Endodermal cell (in vitro differentiated cells): Measurements from ENCODE around the gene CD209. TPM values are rescaled to one million over a fixed set of nuclear protein-coding genes. Genes with fewer than 3 reads are reported as not detected.

Source experiments
- DNase-seq: peaks from one replicate; pipeline ENCODE4 v3.0.0-alpha.2; 2017
- H3K27ac ChIP-seq: 2 replicates; pipeline ENCODE4 v1.5.1; 2013; ENCODE audit warnings: mild to moderate bottlenecking, low read depth, low read length, moderate library complexity
- H3K27me3 ChIP-seq: 2 replicates; pipeline ENCODE4 v1.6.1; 2013; ENCODE audit warnings: mild to moderate bottlenecking, low read length, moderate library complexity; ENCODE audit not compliant: insufficient read depth, control insufficient read depth, poor library complexity, severe bottlenecking
- H3K36me3 ChIP-seq: 2 replicates; pipeline ENCODE4 v1.7.0; 2013; ENCODE audit warnings: mild to moderate bottlenecking, low read length, moderate library complexity; ENCODE audit not compliant: control insufficient read depth, insufficient read depth
- H3K4me1 ChIP-seq: one replicate; pipeline ENCODE4 v1.7.0; 2013; ENCODE audit warnings: low read length; ENCODE audit not compliant: control insufficient read depth, insufficient read depth
- H3K4me3 ChIP-seq: 2 replicates; pipeline ENCODE4 v1.5.1; 2013; ENCODE audit warnings: mild to moderate bottlenecking, low read length, moderate library complexity
- H3K9ac ChIP-seq: 2 replicates; pipeline ENCODE4 v1.6.1; 2013; ENCODE audit warnings: mild to moderate bottlenecking, low read length, moderate library complexity; ENCODE audit not compliant: poor library complexity, severe bottlenecking; ENCODE audit errors: extremely low read depth
- H3K9me3 ChIP-seq: 2 replicates; pipeline ENCODE4 v1.6.1; 2013; ENCODE audit warnings: mild to moderate bottlenecking, low read length, moderate library complexity; ENCODE audit not compliant: control insufficient read depth
- H3K27ac Mint-ChIP-seq: 2 replicates; pipeline ENCODE4 v1.8.0; 2020; ENCODE audit warnings: mixed read lengths
- H3K27me3 Mint-ChIP-seq: 2 replicates; pipeline ENCODE4 v1.8.0; 2021; ENCODE audit warnings: mild to moderate bottlenecking, mixed read lengths; ENCODE audit not compliant: insufficient read depth
- H3K36me3 Mint-ChIP-seq: 2 replicates; pipeline ENCODE4 v1.8.0; 2020; ENCODE audit warnings: low read depth, mixed read lengths
- H3K4me1 Mint-ChIP-seq: 2 replicates; pipeline ENCODE4 v1.8.0; 2020; ENCODE audit warnings: mixed read lengths
- H3K4me3 Mint-ChIP-seq: 2 replicates; pipeline ENCODE4 v1.8.0; 2020; ENCODE audit warnings: mild to moderate bottlenecking, moderate library complexity, mixed read lengths
- H3K9me3 Mint-ChIP-seq: 2 replicates; pipeline ENCODE4 v1.8.0; 2020; ENCODE audit warnings: mild to moderate bottlenecking, mixed read lengths
- WGBS, 2 experiments: methylation state at CpG; one replicate each; pipeline versions ENCODE4 v1.1.5 to v1.1.7; 2013; ENCODE audit warnings: missing lambda C conversion rate in 2 of 2, mixed read lengths in 1 of 2; ENCODE audit not compliant: insufficient coverage in 1 of 2, insufficient read length in 1 of 2; 5-methylcytosine and 5-hydroxymethylcytosine counted together
- total RNA-seq, 2 donors: library from RNA; stranded (reverse); fragmentation: NEBNext Ultra II Directional in 1 of 2; extraction: Animal tissue kit (Norgen Biotek cat#: 25700) in 1 of 2; gene quantifications; 2 replicates in 1 of 2; 3 replicates in 1 of 2; pipeline ENCODE4 v1.2.1, GENCODE V29; 2021
- TF ChIP-seq, protein P1 (sequence below): fragments of 200-600 bp; sonication (generic); conservative IDR thresholded peaks from 2 replicates; pipeline ENCODE4 v1.5.0; 2021; ENCODE audit warnings: antibody characterized with exemption, mild to moderate bottlenecking

Gene CD209
- total RNA-seq, 2 donors from 2014 or later, result not detected

DNA sequence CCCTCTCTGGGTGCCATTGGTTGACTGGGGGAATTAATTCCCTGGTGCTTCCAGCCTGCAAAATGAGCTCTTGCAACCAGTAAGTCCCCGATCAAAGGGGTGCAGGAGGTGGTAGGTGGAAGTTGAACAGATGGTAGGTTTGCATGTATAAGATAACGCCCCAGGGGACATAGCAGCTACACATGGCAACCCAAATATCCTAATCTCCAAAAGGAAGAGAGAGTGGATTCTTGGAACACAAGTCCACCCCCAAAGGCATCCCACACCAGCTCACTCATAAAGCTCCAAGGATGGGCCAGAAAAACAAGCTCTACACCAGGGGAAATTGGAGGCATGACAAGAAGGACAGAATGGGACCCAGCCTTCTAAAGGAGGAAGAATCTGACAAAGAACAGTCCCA lies 4.8 kb downstream of the CD209 start:
- Histone ChIP-seq H3K27me3 (peaks cover 10% of the 10 kb centered on the region), H3K27ac (no peak overlapping the region), H3K9me3 (no peaks in the 10 kb centered on the region), H3K4me3 (no peak overlapping the region), H3K36me3 (no peaks in the 10 kb centered on the region), H3K9ac (no peak overlapping the region), H3K4me1 (no peaks in the 10 kb centered on the region)
- DNase-seq, result no peak
- Mint-ChIP-seq H3K4me3 (no peak overlapping the region), H3K4me1 (no peaks in the 10 kb centered on the region), H3K36me3 (no peaks in the 10 kb centered on the region), H3K27me3 (peaks cover 46% of the 10 kb centered on the region), H3K27ac (no peak overlapping the region), H3K9me3 (no peaks in the 10 kb centered on the region)
- TF ChIP-seq, protein P1, sequence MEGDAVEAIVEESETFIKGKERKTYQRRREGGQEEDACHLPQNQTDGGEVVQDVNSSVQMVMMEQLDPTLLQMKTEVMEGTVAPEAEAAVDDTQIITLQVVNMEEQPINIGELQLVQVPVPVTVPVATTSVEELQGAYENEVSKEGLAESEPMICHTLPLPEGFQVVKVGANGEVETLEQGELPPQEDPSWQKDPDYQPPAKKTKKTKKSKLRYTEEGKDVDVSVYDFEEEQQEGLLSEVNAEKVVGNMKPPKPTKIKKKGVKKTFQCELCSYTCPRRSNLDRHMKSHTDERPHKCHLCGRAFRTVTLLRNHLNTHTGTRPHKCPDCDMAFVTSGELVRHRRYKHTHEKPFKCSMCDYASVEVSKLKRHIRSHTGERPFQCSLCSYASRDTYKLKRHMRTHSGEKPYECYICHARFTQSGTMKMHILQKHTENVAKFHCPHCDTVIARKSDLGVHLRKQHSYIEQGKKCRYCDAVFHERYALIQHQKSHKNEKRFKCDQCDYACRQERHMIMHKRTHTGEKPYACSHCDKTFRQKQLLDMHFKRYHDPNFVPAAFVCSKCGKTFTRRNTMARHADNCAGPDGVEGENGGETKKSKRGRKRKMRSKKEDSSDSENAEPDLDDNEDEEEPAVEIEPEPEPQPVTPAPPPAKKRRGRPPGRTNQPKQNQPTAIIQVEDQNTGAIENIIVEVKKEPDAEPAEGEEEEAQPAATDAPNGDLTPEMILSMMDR, result no peak
- WGBS, 2 experiments, result 79% methylated on average over 2 of the region's 2 CpGs; no CpG with 5 or more reads in 1 of the 2 experiments

DNA sequence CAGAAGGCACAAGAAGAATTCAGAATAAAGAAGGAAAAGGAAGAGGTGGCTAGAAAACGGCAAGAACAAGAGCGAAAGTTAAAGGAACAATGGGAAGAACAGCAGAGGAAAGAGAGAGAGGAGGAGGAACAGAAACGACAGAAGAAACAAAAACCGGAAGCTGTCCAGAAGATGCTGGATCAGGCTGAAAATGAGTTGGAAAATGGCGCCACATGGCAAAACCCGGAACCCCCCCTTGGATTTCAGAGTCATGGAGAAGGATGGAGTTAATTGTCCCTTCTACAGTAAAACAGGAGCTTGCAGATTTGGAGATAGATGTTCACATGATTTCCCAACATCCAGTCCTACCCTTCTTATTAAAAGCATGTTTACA lies 6.7 kb downstream of the CD209 start:
- TF ChIP-seq, protein P1, result no peak
- WGBS, 2 experiments, result 91 to 92% methylated on average over 6 of the region's 6 CpGs
- no peaks in the 10 kb centered on the region for H3K36me3 Mint-ChIP-seq
- Histone ChIP-seq H3K36me3 (no peaks in the 10 kb centered on the region), H3K9me3 (no peaks in the 10 kb centered on the region), H3K4me3 (no peak overlapping the region), H3K27me3 (peaks cover 20% of the 10 kb centered on the region), H3K4me1 (no peaks in the 10 kb centered on the region), H3K27ac (no peak overlapping the region), H3K9ac (no peak overlapping the region)
- no peaks in the 10 kb centered on the region for H3K4me1 Mint-ChIP-seq
- no peak for DNase-seq
- no peaks in the 10 kb centered on the region for H3K9me3 Mint-ChIP-seq
- H3K4me3 Mint-ChIP-seq, result no peak overlapping the region
- H3K27ac Mint-ChIP-seq, result no peak overlapping the region
- H3K27me3 Mint-ChIP-seq, result peaks cover 59% of the 10 kb centered on the region

DNA sequence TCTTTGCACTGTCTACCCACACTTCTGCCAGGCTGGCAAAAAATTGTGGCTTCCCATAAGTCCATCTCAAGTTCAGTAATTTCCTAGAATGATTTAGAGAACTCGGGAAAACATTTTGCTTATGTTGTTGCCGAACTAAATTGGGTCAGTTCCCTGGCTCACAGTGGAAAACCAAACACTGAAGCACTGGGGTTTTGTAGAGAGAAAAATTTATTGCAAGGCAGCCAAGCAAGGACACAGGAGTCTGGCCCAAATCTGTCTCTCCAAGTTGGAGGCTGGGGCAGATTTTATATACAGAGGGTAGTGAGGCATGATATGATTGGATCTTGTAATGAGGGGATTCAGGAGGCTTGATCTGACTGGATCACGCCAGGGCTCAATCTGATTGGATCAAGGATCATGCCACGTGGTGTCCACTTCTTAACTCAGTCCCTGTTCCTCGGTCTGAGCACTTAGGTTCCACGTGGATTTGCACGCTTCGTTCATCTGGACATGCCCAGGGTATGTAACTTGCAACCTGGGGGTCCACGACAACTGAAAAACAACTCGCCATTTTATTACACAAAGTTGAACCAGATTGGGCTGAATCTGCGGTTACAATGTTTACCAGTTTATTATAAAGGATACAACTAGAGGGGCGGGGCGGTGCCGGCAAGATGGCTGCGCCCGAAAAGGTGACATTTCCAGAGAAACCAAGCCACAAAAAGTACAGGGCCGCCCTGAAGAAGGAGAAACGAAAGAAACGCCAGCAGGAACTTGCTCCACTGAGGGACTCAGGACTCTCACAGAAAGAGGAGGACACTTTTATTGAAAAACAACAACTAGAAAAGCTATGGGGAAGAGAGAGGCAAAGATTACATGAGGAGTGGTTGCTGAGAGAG lies 7.3 kb downstream of the CD209 start:
- Mint-ChIP-seq H3K27me3 (peaks cover 65% of the 10 kb centered on the region), H3K4me1 (no peaks in the 10 kb centered on the region), H3K27ac (no peak overlapping the region), H3K4me3 (no peak overlapping the region), H3K36me3 (no peaks in the 10 kb centered on the region), H3K9me3 (no peaks in the 10 kb centered on the region)
- Histone ChIP-seq H3K4me3 (no peak overlapping the region), H3K36me3 (no peaks in the 10 kb centered on the region), H3K4me1 (no peaks in the 10 kb centered on the region), H3K9ac (no peak overlapping the region), H3K27ac (no peak overlapping the region), H3K27me3 (peaks cover 26% of the 10 kb centered on the region), H3K9me3 (no peaks in the 10 kb centered on the region)
- DNase-seq, result no peak
- TF ChIP-seq, protein P1, result no peak
- WGBS, 2 experiments, result 85 to 86% methylated on average over 15 to 19 of the region's 19 CpGs
